Measurements from ENCODE around the gene LCNL1. TPM values are rescaled to one million over a fixed set of nuclear protein-coding genes. Genes with fewer than 3 reads are reported as not detected.

LCNL1 gene
- total RNA-seq, 2 donors from 2014 or later = 0.41 to 22.5 TPM

DNA sequence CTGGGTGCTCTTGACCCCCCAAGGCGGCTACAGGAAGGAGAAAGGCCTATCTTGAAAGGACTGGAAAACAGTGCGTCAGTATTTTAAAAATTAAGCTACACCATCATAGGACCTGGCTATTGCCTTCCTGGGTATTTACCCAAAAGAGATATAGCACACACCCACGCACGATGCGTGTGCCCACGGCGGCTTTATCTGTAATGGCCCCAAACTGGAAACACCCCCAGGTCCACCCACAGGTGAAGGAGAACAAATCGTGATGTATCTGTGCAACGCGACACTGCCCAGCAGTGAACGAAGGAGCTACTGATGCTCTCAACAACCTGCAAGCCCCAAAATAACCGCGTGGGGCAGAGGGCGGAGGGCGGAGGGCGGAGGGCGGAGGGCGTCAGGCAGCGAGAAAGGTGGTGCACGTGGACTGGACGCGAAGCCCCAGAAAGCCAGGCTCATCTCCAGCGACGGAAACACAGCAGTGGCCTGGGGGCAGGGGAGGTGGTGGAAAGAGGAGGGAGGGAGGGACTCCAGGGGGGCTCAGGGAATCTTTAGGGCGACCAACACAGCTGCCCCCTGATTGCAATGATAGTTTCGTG is 17.9 kb upstream of the LCNL1 start:
- DNase-seq (ENCODE audit: low spot score) = no peak
- H3K36me3 ChIP-seq = no peaks in the 10 kb centered on the region
- peaks cover 9% of the 10 kb centered on the region for H3K4me1 ChIP-seq (replicated peaks)
- 88% methylated on average over 26 of the region's 26 CpGs for WGBS
- no peak overlapping the region for H3K4me3 ChIP-seq
- no peaks in the 10 kb centered on the region for H3K27me3 ChIP-seq (replicated peaks; ENCODE audit: insufficient read depth)
- TF ChIP-seq POLR2A (IDR thresholded peaks at IDR 0.05) = no peak
- no peak for TF ChIP-seq POLR2AphosphoS5 (IDR thresholded peaks at IDR 0.05)
- TF ChIP-seq, protein P1, sequence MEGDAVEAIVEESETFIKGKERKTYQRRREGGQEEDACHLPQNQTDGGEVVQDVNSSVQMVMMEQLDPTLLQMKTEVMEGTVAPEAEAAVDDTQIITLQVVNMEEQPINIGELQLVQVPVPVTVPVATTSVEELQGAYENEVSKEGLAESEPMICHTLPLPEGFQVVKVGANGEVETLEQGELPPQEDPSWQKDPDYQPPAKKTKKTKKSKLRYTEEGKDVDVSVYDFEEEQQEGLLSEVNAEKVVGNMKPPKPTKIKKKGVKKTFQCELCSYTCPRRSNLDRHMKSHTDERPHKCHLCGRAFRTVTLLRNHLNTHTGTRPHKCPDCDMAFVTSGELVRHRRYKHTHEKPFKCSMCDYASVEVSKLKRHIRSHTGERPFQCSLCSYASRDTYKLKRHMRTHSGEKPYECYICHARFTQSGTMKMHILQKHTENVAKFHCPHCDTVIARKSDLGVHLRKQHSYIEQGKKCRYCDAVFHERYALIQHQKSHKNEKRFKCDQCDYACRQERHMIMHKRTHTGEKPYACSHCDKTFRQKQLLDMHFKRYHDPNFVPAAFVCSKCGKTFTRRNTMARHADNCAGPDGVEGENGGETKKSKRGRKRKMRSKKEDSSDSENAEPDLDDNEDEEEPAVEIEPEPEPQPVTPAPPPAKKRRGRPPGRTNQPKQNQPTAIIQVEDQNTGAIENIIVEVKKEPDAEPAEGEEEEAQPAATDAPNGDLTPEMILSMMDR (IDR thresholded peaks at IDR 0.05) = no peak
- intact Hi-C loops (cut with DNase I) = no loop called here
- no peaks in the 10 kb centered on the region for H3K9me3 ChIP-seq
- no peak overlapping the region for H3K27ac ChIP-seq

DNA sequence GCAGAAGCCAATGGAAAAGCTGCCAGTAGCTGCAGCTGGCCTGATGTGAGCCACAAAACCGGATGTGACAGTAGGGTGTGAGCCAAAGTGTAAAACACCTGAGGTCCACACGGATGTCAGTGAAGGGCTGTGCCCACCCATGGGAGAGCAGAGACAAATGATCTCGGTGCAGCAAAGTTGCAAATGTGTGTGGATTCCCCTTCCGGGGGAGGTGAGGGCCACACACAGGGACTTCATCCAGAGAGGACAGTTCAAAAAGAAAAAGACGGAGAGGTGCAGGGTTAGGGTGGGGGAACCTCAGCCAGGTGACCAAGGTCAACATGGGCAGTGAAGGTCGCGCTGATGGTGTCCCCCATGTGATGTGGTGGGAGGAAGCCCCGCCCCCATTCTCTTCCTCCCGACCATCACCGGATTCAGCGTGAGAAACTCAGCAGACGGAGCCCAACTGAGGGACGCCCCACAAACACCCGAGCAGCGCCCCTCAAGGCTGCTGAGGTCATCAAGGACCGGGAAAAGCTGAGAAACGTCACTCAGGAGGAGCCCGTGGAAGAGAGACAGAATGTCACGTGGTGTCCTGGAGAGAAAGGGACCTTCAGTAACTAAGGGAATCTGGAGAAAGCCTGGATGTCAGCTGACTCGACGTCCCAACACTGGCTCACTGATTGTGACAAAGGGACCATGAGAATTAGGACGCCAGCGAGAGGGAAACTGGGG is 16.9 kb upstream of the LCNL1 start:
- H3K4me1 ChIP-seq (replicated peaks) = peaks cover 9% of the 10 kb centered on the region
- TF ChIP-seq, protein P1 (IDR thresholded peaks at IDR 0.05) = no peak
- TF ChIP-seq POLR2A (IDR thresholded peaks at IDR 0.05) (no peak), POLR2AphosphoS5 (IDR thresholded peaks at IDR 0.05) (no peak)
- no peaks in the 10 kb centered on the region for H3K27me3 ChIP-seq (replicated peaks; ENCODE audit: insufficient read depth)
- H3K9me3 ChIP-seq = no peaks in the 10 kb centered on the region
- no peak overlapping the region for H3K27ac ChIP-seq
- no peak overlapping the region for H3K4me3 ChIP-seq
- WGBS = 17% methylated on average over 23 of the region's 23 CpGs
- intact Hi-C loops (cut with DNase I) = no loop called here
- no peaks in the 10 kb centered on the region for H3K36me3 ChIP-seq
- DNase-seq (ENCODE audit: low spot score) = no peak

DNA sequence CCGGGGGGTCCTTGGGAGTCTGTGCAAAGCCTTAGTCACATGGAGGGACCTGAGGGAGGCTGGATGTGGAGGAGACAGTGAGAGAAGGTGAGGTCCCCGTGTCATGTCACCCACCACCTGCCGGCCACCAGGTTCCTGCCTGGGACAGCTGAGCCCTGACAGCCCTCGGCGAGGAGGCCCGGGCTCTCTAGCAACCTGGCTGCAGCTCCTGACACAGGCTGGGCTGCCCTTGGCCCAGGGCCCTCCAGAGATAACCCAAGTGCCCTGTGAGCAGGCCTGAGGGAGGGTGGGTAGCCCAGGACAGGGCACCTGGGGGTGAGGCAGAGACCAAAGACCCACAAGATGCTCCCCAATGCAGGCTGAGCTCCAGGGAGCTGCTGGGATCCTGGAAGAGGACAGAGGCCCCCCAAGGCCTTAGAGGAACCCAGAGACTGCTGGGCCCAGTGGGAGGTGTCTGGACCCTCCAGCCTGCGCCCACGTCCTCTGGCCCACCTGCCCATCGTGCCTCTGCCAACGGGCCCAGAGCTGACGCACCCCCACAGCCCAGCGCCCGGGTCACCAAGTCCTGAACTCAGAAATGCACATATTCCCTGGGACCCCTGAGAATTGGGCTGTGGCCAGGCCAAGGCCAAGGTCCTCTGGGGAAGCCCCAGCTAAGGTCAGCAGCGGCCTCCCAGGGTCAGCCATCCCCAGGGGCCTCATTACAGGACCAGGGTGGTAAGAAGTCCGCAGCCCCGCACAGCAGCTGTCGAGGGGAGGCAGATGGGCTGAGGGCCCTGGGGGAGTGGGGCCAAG is 14.3 kb upstream of the LCNL1 start:
- TF ChIP-seq POLR2A (IDR thresholded peaks at IDR 0.05) = no peak
- TF ChIP-seq, protein P1 (IDR thresholded peaks at IDR 0.05) = no peak
- TF ChIP-seq POLR2AphosphoS5 (IDR thresholded peaks at IDR 0.05) = no peak
- Histone ChIP-seq H3K9me3 (no peaks in the 10 kb centered on the region), H3K4me1 (replicated peaks) (no peaks in the 10 kb centered on the region), H3K27me3 (replicated peaks; ENCODE audit: insufficient read depth) (no peaks in the 10 kb centered on the region), H3K4me3 (no peak overlapping the region), H3K27ac (no peak overlapping the region), H3K36me3 (no peaks in the 10 kb centered on the region)
- DNase-seq (ENCODE audit: low spot score) = no peak
- intact Hi-C loops (cut with DNase I) = no loop called here
- WGBS = 72% methylated on average over 9 of the region's 17 CpGs

DNA sequence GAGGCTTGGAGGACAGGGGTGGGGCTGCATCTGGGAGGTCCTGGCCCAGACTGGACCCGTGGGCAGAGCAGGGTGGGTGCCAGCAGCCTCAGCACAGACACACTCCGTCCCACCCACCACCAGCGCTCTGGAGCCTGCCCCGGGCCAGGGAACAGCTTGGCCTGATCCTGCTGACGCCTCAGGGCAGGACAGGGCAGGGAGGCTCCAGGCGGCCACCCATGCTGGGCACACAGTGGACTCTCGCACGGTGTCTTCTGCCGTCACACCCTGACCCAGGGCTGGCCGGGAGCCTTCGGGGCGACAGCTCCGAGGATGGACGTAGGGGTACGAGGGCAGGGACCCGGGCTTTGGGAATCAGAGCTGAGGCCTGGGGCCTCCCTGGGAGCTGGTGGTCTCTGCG is 13.6 kb upstream of the LCNL1 start:
- TF ChIP-seq, protein P1 (IDR thresholded peaks at IDR 0.05) = no peak
- TF ChIP-seq POLR2A (IDR thresholded peaks at IDR 0.05) (no peak), POLR2AphosphoS5 (IDR thresholded peaks at IDR 0.05) (no peak)
- no peak for DNase-seq (ENCODE audit: low spot score)
- no peaks in the 10 kb centered on the region for H3K36me3 ChIP-seq
- 66% methylated on average over 17 of the region's 17 CpGs for WGBS
- H3K4me3 ChIP-seq = no peak overlapping the region
- H3K27ac ChIP-seq = no peak overlapping the region
- H3K9me3 ChIP-seq = no peaks in the 10 kb centered on the region
- intact Hi-C loops (cut with DNase I) = no loop called here
- no peaks in the 10 kb centered on the region for H3K4me1 ChIP-seq (replicated peaks)
- no peaks in the 10 kb centered on the region for H3K27me3 ChIP-seq (replicated peaks; ENCODE audit: insufficient read depth)

Measured in prostate gland (tissue), 2 donors.